GM18907 (cell line): ENCODE results near the gene IQGAP2.
"Not testable (repeated sequence)": the region's sequence is repeated elsewhere in the genome, so short reads cannot be mapped to it uniquely, and the experiment has no call there.

ENCODE experiments used
- ATAC-seq: cut with Tn5 transposase; IDR thresholded peaks from one replicate; pipeline ENCODE4 v1.9.1; 2021; ENCODE audit warnings: mild to moderate bottlenecking, moderate library complexity; ENCODE audit not compliant: unreplicated experiment

The IQGAP2 gene

DNA sequence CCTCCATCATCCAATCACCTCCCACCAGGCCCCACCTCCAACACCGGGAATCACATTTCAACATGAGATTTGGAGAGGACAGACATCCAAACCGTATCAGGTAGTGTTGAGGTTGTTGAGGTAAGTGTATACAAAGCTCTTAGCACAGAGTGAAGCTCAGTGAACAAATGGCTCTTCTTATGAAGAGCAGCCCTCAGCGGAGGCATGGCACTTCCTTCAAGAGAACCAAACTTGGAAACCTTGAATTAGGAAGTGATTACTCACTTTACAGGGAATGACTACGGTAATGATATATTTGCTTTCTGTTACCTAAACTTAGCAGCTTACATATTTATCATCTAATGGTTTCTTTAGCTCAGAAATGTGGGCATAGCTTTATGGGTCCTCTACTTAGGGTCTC, 92.8 kb downstream of the IQGAP2 start:
- ATAC-seq = no peak

DNA sequence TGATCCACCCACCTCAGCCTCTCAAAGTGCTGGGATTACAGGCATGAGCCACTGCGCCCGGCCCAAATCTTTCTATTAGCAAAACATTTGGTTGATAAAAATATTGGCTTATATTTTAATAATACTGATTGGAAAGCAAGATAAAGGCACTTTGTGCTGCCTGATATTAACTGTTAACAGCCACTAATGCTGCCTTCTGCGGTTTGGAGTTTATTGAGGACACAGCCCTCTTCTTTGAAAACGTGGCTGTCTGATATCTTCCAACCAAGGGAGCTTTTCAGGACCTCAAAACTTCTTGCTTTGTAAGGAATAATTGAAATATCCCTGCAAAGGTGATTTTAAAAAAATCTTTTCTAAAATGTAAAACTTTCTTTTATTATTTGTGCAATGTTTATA, 94.0 kb downstream of the IQGAP2 start:
- no peak for ATAC-seq

DNA sequence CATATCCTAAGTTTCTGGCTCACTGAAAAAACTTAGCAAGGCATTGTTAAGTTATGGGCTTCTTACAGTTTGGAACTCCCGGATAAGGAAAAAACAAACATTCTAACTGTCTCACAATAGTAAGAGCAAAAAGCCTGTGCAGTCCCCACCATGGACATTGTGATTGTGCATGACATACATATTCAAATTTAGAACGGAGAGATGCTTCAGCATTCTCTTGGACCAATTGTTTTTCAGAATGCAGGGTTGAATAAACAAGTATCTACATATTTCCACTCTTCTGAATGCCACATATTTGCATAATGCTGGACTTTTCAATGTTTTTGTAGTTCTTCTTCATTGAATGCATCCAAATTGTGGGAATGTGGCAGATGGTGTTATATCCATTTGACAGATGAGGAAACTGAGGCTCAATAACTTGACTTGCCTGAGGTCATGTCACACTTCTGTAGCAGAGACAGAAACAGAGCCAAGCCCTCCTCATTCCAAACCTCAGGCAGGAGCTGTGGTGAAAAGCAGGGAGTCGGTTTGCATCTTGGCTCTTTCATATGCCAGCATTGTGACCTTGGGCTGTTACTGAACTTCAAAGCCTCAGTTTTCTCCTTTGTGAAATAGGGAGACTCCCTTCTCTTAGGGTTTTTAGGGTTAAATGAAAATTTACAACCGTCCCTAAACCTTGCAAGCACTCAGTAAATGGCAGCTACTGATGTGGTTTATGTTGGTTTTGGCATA, 95.1 kb downstream of the IQGAP2 start:
- ATAC-seq = no peak

DNA sequence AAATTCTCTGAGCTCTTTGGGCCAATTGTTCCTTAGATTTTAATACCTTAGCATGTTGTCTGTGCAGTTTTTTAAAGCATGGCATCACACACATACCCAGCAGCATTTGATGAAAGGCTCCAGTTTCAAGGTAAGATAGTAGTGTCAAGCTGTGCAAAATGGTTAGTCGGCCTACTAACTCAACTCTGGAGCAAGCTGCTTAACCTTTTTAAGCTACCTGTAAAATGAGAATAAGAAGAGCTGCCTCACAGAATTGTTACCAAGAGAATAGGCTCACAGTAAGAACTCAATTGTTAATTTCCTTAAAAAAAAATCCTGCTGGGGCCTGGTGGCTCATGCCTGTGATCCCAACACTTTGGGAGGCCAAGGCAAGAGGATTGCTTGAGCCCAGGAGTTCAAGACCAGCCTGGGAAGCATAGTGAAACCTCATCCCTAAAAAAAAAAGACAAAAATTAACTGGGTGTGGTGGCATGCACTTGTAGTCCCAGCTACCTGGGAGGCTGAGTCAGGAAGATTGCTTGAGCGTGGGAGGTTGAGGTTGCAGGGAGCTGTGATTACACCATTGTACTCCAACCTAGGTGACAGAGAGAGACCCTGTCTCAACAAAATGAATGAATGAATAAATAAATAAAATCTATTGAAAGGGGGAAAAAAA, 96.5 kb downstream of the IQGAP2 start:
- no peak for ATAC-seq

DNA sequence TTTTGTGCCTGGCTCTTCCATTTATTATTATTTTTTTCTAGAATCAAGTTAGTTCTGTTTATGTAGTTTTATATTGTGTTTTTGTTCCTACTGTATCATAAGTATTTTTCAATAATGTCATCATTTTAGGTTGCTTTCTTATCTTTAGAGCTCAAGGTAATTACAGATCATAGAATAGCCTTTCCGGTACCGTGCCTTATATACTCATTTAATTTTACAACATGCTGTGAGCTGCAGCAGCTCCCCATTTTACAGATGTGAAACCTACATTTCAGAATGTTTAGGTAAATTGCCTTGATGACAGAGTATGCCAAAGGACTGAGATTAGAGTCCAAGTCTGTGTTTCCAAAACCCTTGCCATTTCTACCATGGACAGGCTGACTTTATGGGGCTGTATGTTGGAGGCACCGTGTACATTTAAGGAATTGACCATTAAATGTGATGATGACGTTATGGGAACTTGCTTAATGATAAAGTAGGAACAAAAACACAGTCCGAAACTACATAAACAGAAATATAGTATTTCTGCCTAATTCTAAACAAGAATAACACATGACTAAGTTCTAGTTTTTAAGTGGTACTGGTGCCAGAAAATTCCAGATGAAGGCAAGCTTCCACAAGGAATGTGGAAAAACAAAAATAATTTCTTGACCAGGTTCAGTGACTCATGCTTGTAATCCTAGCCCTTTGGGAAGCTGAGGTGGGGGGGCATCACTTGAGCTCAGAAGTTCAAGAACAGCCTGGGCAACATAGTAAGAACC, 97.7 kb downstream of the IQGAP2 start:
- no peak for ATAC-seq

DNA sequence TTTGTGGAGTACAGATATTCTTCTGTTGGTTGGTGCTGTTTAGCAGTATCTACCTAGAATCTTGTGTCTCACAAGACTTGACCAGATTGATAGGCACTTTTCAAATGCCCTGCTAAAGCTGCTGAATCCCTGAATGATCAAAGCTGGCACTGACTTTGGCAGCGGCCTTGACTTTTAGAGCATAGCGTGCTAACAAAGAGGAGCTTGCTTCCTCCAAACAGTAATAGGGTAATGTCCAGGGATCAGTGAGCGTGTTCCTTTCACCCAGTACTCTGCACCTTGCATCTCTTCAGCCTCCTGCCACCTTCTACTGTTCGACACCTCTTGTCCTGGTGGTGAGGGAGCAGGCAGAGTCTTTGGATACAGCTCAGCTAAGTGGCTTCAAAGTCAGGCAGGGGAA, 100.8 kb downstream of the IQGAP2 start:
- no peak for ATAC-seq

DNA sequence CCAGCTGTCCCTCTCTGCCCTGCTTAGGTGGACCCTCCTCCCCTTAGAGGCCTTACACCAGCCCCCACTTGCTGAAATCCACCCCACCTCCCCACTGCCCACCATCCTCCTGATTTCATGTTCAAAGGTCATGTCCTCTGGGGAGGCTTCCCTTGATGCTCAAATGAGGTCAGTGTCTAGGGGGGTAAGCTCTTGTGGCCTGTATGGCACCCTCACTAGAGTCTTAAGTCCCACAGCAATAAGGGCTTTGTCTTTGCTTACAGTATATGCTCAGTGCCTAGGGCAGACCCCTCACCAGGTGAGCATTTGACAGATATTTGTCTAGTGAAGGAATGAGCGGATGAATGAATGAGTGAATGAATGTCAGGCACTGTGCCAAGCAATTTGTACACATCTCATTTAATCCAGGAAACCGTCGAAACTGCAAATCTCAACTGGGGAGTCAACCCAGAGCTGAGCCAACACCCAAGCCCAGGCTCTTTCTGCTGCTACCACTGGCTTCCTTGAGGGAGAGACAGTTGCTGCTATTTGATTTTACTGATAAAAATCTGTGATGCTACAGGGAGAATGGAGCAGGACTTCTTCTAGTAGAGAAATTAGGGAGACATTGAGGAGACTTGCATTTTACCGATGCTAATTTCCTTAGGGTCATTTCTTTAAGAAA, 101.9 kb downstream of the IQGAP2 start:
- ATAC-seq = no peak

DNA sequence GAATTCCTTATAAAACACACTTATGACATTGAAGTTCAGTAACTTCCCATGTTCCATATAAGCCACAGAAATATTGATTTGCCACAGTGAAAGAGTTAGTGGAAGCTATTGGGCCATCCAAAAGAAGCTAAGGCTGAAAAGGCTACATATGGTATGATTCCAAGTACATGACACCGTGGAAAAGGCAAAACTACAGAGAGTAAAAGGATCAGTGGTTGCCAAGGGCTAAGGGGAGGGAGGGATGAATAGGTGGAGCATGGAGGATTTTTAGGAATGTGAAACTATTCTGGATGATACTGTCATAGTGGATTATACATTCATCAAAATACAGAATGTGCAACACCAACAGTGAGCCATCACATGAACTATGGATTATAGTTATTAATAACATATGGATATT, 110.4 kb downstream of the IQGAP2 start:
- ATAC-seq = no peak

DNA sequence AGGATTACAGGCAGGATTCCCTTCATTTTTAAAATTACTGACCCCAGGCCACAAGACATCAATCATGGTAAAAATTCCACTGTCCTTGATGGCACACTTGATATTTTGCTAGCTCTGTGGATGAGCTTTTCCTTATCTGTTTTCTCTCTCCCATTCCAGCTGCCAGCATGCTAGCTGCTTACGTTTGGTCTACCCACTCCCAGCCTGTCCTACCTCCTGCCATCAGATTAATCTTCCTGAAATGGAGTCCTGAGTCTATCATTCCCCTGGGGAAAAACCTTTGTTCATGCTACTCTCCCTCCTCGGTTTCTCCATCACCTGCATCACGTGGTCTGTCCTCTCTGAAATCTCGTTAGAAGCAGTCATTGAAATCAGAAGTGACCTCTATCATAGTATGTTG, 111.2 kb downstream of the IQGAP2 start:
- no peak for ATAC-seq

DNA sequence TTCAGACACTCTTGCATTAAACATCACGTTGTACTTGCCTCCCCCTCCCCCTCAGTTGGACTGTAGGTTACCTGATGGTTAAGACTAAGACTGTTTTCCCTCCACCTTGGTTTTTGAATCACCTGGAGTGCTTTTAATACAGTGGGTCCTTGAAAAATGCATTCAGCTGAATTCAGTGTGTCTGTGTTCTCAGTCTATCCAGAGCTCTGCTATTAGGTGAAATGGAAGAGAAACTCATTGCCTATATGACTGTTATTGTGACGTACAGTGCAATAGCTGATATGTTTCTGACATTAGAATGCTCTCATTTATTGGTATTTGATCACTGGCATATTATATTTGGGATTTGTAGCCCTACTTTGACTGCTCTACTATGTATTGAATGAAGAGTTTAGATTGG, 111.6 kb downstream of the IQGAP2 start:
- no peak for ATAC-seq

DNA sequence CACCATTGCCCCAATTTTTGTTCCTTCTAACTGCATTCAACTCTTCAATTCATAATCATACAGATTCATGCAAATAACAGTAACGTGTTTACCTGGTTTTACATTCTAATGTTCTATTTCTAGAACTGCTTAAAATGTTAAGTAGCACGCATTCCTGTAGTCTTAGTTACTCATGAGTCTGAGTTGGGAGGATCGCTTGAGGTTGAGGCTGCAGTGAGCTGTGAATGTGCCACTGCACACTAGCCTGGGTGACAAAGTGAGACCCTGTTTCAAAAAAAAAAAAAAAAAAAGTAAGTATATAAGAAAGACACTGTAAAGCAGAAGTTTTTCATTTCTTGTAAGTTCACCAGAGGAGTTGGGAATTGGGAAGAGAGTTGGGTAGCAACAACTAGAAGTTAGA, 114.2 kb downstream of the IQGAP2 start:
- no peak for ATAC-seq

DNA sequence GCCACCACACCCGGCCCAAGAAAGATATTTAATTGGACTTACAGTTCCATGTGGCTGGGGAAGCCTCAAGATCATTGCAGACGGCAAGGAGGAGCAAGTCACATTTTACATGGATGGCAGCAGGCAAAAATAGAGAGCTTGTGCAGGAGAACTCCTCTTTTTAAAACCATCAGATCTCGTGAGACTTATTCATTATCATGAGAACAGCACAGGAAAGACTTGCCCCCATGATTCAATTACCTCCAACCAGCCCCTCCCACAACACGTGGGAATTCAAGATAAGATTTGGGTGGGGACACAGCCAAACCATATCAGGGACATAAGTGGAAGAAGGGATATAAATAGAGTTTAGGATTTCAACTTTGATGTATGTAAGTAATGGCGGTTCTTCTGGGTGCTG, 115.2 kb downstream of the IQGAP2 start:
- ATAC-seq = not testable (repeated sequence)

DNA sequence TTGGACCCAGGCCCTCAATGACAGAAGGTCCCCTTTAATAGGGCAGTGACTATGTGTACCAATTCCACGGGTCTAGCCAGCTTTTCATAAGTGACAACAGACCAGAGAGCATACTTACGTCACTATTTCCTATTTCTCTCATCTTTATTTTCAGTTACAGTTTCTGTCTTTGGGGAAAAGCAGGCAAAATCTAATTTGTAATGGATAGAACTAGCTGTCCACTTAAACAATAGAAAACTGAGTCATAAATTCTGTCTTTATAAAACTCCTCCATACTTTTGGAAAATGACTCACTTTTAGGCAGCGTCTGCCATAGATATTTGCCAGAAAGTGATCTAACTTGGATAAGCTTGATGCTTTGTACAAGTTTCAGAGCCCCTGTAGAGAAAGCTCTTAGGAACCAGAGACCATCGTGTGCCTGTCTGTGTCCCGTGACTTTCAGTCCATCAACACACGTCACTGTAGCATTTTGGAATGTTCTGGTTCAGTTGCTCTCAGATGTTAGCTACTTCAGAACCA, 118.2 kb downstream of the IQGAP2 start:
- peak; percentile 86 for ATAC-seq

DNA sequence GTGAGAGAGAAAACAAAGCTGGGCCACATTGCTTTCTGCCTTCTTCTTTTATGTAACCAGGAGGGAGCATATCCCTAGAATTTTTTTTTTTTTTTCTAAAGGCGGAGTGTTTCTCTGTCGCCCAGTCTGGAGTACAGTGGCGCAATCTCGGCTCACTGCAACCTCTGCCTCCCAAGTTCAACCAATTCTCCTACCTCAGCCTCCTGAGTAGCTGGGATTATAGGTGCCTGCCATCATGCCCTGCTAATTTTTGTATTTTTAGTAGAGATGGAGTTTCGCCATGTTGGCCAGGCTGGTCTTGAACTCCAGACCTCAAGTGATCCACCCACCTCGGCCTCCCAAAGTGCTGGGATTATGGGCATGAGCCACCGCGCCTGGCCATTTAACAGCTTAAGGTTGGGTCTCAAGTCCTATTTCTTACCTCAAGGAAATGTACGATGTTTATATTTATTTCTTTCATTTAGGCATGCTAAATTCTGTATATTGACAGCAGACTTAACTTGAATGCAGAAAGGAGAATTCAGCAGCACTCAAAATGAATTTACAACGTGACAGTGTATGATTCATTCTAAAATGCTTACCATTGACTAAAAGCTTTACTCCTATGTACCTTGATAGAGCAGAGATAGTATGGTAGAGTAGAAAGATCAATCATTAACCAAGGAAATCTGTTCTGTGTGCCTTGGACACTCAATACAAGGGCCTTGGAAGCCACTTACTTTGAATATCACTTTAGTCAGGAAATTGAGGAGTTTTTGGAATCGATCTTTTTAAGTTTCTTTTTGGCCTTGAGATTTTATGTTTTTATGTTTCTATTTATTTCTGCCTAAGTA, 119.2 kb downstream of the IQGAP2 start:
- ATAC-seq = no peak

DNA sequence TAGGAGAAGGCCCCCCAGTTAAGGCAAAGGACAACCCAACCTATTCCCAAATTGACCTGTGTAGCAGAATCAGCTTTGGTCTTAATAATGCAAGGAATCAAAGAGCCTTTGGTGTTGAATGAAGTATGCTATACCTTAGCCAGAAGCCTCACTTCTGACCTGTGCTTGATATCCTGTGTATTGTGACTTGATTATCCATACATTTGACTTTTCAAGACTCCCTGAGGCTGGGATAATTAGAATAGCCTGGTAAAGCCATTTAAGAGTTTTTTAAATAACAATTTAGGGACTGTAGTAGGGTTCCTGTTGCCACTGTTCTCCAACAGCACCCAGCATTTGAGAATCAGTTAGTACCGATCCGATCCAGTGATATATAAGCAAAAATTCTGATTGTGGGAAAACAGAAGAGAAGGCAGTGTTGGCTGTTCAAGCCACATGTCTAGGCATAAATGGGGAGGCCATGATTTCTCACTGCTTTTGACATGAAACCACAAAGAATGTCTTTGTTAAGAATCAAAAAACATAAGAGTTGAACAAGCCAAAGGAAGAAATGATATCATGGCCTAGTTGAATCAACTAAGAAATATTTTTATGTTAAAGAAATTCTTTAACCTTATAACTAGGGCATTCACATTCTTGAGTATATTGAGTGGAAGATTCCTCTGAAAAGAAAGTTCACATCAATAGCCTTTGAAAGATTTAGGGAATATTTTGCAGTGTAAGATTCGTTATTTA, 121.2 kb downstream of the IQGAP2 start:
- no peak for ATAC-seq

DNA sequence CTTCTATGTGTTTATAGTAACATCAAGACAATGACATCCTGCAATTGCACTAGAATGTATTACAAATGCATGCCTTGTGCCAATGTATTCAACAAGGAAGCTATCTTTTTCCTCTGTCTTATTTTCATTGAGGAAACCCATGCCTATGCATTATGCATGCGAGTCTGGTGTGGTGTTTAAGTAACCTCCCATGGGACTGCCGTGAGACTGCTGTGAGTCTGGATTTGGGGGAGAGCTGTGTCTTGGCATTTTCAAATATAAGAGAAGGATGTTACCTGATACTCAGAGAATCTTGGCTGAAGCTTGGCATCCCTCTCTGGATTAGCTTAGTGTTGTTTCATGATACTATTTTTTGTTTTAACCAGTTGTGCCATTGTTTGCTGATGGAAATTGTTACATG, 121.8 kb downstream of the IQGAP2 start:
- ATAC-seq = no peak

DNA sequence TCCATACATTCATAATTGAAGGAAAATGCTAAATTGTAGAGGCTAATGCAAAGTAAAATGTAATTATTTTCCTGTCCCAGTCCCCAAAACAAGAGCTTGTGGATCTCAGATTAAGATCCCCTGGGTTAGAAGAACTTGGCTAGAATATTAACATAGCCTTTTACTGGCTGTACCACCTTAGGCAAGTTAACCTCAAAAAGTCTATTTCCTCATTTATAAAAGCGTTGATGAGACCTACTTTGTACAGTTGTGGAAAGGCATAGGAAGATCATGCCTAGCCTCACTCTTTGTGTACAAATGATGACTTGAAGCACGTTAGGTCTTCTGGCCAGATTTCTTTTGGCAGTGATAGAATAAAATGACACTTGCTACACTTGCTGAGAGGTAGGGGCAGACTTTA, 122.9 kb downstream of the IQGAP2 start:
- no peak for ATAC-seq

DNA sequence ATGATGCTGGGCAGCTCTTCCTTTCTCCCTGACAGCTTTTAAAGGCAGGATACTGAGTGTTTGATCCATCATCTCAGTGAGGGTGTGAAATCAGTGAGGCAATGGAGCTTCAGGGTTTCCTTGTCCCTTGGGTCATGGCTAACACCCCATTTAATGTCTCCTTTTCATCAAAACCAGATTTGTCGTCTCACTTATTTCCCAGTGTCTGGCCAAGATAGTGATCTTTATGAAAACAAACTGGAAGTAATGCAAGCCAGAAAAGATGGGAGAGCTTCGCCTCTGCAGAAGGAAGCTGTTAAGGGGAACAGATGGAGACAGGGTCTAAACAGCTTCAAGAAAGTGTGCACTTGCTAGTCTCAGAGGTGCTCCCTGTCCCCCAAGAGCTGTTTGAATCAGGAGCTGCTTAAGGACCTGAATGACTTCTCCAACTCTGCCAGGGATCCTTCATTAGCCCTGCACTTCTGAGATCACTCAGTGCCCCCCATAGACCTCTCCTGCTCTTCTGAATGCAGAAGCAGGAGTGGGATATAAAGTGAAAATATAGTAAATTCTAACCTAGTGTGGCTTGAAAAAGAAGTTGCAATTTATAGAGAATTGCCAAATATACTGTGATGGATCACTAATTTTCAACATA, 124.0 kb downstream of the IQGAP2 start:
- no peak for ATAC-seq

DNA sequence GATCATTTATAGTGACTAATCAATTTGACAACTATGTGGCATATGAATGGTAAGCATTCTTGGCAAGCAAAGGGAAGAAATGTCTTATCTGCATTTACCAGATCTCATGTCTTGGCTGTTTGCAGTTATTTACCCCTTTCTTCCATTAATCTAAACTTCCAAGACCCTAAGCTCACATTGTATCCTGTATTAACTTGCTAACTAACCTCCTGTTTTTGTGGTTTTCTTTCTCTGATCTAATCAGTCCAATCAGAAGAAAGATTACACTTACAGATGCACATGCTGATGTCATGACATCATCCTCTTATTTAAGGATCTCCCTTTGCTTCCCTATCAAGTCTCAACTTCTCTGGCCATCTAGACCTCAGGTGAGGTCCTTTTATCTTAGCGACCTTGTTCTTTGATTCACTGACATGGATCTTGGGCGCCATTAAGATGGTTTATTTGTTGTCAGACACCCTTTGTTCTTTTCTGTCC, 124.6 kb downstream of the IQGAP2 start:
- ATAC-seq = no peak
